Stimulated activated CD4-positive, alpha-beta T cell treated with anti-CD3 and anti-CD28 coated beads, TNF-alpha, amount 100 ng/mL, for 4 hours (primary cell): Measurements from ENCODE around the gene DUSP3.

Experiments
- DNase-seq, 3 experiments: peaks; one replicate each; pipeline ENCODE4 v3.0.0-alpha.2; 2020; ENCODE audit warnings: low read depth in 3 of 3

DUSP3 gene

DNA sequence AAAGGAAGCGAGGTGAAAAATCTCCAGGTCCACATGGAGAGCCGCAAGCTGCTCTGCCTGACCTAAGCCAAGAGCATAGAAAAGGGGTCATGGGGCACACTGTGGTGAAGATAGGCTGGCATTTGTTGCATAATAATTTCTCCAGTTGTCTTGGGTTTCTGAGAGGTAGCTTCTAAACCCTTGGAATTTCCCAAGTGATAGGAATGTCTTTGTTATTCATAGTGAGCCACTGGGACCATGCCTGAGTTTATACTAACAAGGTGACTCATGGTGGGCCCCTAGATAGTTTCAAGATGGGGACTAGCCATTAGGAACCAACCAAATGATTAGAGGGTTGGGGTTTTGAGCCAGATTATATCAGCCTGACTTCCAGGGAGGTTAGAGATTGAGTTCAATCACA lies 45.8 kb downstream of the DUSP3 start:
- no peak for DNase-seq

DNA sequence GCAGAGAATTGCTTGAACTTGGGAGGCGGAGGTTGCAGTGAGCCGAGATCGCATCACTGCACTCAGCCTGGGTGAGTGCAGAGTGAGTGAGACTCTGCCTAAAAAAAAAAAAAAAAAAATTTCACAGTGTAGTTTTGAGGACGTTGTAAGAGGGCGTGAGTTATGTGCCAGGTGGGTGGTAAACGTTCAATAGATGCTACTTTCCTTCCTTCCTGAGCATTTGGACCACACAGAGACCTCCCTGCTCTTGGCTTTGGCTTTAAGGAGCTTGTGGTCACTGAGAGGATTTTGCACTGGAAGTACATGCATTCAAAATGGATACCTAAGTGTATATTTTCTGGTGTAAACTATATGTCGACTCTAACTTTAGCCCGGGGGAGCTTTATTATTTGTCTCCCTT lies 50.7 kb downstream of the DUSP3 start:
- no peak for DNase-seq

DNA sequence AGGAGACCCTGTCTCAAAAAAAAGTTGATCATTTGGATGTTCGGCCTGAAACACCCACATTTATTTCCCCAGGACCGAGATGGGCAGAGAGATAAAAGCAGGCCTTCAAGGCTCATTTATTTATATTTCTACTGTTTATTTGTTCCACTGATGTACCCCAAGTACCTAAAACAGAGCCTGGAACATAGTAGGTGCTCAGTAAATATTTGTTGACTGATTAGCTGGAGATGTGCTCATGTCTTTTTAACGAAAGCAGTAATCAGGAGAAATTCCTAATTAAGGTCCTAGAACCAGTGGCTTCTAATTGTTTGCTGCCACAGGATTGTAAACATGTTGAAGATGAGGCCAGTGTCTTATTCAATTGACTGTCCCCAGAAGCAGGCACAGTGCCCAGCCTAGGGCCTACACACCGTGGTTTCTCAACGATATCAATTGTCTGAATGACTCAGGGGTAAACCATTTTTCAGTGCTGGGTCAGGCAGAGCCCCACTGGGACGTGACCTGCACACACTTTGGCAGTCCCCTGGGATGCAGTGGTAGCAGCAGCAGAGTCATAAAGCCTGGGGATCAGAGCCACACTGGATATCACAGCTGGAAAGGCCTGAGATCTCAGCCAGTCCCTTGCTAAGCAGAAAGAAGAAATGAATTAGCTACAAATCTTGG lies 54.9 kb downstream of the DUSP3 start:
- no peak for DNase-seq

DNA sequence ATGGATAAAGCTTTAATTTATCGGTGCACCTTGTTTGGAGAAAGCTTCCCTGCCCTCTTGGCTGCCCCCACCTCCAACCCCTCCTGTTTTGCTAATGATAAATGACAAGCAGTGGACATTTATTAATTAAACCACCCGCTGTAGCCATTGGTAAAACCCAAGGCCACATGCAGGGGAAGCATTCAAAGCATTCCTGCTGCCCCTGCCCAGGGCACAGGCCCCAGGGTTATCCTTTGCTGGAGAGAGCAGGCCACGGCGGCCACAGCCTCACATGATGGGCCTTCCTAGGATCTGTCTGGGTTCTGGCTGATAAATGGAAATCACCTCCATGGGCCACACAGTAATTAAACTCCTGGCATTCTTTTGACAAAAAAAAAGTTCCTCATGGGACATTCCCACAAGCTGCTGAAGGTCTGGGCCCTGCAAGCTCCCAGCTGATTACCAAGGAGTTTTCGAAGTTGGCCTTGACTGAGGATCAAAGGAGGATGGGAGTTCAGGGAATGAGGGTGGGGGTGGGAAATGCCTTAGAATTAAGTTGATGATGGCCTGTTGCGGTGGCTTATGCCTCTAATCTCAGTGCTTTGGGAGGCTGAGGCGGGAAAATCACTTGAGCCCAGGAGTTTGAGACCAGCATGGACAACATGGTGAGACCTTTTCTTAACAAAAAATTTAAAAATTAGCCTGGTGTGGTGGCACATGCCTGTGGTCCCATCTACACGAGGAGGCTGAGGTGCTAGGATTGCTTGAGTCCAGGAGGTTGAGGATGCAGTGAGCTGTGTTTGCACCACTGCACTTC lies 55.7 kb downstream of the DUSP3 start:
- no peak for DNase-seq

DNA sequence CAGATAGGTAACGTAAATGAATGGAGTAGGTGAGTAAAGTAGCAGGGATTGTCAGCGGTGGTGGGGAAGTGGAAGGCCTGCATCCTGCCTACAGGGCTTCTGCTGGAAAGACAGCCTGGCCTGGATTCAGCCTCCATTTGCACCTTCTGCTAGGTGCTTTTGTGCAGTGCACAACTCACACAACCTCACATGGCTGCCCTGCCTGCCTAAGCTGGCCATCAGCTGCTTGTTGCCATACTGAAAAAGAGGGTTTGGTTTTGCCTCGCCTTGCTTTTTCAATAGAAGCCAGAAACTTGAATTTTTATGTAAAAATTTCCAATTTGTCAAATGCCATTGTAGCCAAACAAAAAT lies 56.5 kb downstream of the DUSP3 start:
- DNase-seq = no peak

DNA sequence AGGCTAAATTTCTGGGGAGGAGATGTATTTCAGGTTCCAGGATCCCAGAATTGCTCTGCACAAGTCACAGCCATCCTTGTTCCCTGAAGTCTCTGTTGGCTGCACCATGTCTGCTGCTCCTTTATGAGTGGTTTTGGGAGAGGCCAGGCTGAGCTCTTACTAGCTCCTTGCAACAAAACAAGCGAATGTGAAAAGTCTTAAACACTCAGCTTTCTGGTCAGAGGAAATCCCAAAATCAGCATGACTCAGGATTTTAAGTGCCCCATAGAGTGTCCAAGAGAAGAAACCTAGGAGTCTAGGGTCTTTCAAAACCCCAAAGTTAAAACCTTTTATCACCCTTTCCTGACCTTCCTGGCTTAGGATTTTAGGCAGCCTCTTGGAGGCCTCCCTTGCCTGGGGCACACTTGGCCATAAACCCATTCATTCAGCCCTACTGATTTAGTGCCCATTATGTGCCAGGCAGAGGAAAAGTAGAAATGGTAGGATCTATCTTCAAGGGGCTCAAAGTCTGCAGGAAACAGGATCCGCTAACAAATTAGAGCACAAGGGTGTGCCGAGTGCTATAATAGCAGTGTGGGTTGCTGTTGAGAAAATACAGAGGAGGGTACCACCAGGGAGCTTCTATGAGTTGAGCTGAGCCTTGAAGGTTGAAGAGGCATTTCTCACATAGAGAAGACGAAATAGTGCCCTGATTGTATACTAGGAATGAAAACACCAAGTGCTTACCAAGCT lies 57.1 kb downstream of the DUSP3 start:
- DNase-seq = no peak

DNA sequence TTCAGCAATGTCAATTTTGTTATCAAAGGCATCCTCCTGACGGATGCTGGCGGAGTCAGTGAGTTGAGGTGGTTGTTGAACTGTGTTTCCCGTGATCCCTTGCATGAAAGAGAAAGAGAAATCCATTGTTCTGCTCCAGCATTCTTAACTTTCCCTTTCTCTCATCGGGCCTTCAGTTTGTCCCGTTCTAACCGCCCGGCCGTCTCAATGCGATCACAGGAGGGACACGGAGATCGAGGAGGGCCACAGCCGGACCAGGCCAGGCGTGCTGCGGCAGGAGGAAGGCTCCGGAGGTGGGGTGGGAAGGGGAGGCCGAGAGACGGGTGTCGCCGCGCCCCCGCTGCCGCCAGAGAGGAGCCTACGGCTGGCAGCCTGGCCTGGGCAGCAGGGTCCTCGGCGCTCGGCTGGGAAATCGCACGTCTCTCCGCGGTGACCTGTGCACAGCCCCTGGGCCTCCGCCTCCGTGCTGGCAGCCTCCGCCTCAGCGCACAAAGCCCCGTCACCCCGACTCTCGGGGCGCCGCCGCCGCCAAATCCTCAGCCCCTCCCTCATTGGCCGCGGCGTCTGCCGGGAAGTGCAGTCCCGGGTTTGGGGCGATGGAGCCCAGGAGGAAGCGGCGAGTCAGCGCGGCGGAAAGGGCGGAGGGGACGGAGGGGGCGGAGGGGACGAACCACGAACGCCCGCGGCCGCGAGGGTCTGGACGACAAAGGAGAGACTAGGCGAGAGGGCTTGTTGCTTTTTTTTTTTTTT lies 58.3 kb downstream of the DUSP3 start:
- peak; percentile 41 to 61 (median 60) for DNase-seq

DNA sequence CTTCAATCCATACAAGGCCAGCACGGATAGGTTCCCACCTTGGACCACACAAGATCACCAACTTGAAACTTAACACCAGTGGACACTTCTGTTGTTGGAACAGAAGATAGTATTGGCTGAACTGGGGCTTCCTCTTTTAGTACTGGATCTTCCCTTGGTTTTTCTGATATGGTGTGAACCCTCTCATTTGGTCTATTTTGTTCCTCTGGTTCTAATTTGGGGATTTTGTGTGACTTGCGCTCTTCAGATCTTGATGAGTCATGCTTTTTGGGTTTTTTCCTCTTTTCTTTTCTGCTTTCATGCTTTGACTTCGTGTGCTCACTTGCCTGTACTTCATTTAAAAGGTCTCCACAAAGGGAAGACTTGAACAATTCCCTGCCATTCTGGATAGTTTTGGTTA lies 59.2 kb downstream of the DUSP3 start:
- no peak for DNase-seq

DNA sequence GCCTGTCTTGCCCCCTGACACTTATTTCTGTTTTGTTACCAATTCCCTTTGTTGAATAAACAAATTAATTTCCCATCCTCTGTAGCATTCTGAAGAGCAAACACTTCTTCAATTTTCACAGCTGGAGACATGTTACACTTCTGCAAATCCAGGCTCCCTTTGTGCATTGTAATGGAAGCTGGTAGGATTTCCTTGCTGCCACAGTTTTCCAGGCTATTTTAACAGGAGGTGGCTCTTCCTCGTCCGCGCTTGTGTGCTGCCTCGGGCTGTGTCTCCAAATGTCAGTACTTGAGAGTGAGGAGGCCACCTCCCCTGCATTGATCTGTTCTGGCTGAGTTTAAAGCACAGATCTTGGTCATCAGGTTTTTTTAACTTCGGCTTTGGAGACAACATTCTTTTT lies 60.2 kb downstream of the DUSP3 start:
- no peak for DNase-seq

DNA sequence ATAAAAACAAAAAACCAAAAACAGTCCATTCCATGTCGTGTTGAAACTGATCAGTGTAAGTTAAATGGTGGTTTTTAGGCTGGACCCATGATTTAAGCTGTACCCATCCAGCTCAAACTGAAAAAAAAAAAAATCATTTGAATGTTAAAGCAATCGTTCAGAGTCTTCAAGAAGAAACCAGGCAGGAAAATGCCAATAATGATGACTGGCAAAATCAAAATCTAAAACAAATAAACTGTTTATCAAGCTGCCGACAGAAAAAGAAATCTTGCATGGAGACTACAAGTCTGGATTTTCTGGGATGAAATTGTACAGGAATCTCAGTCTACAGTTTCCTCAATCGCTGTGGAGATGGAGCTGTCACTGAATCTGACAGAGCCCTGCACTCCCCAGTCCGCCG lies 60.9 kb downstream of the DUSP3 start:
- no peak for DNase-seq
